Sigmoid colon (tissue), 7 donors: Measurements from ENCODE around the gene SH2D5. TPM values are rescaled to one million over a fixed set of nuclear protein-coding genes. Genes with fewer than 3 reads are reported as not detected.
A peak's percentile ranks its signal among the peaks of the same experiment; 100 is the strongest.

Experiments used
- DNase-seq: peaks from one replicate; pipeline ENCODE4 v3.0.0-alpha.2; 2019
- H3K27ac ChIP-seq, 4 donors: fragments of 200-600 bp; sonication (generic); one replicate each; pipeline ENCODE4 v1.5.1; 2016 to 2019; ENCODE audit warnings: mild to moderate bottlenecking in 1 of 4
- H3K27me3 ChIP-seq, 3 donors: fragments of 200-600 bp; sonication (generic); one replicate each; pipeline ENCODE4 v1.5.1; 2019; ENCODE audit warnings: mild to moderate bottlenecking in 1 of 3
- H3K36me3 ChIP-seq, 4 donors: fragments of 200-600 bp; sonication (generic); one replicate each; pipeline ENCODE4 v1.5.1; 2016 to 2019
- H3K4me1 ChIP-seq, 4 donors: fragments of 200-600 bp; sonication (generic); one replicate each; pipeline ENCODE4 v1.5.1; 2017 to 2019
- H3K4me3 ChIP-seq, 4 donors: fragments of 200-600 bp; sonication (generic); one replicate each; pipeline ENCODE4 v1.5.1; 2017 to 2019; ENCODE audit warnings: mild to moderate bottlenecking in 2 of 4, moderate library complexity in 1 of 4
- H3K9me3 ChIP-seq, 4 donors: fragments of 200-600 bp in 3 of 4; sonication (generic) in 3 of 4; one replicate each; pipeline versions ENCODE4 v1.5.1 to v1.6.1; 2013 to 2019
- EP300 ChIP-seq, 4 donors: sonication (generic); formaldehyde crosslinking; IDR thresholded peaks; one replicate each; pipeline ENCODE4 v1.6.1; 2017; ENCODE audit warnings: antibody characterized with exemption in 4 of 4
- POLR2A ChIP-seq, 2 donors: fragments of 450-650 bp; IDR thresholded peaks; one replicate each; pipeline ENCODE4 v1.6.1; 2016; ENCODE audit warnings: antibody characterized with exemption in 2 of 2, mild to moderate bottlenecking in 2 of 2, moderate library complexity in 2 of 2
- POLR2AphosphoS5 ChIP-seq, 4 donors: sonication (generic); formaldehyde crosslinking; IDR thresholded peaks; one replicate each; pipeline ENCODE4 v1.6.1; 2017; ENCODE audit warnings: antibody characterized with exemption in 4 of 4
- WGBS, 2 donors: extraction: QIAGEN DNeasy Blood & Tissue Kit; methylation state at CpG; one replicate each; pipeline ENCODE4 v1.1.7; 2013; 5-methylcytosine and 5-hydroxymethylcytosine counted together
- intact Hi-C: fragments of 100-400 bp; cut with DNase I; formaldehyde crosslinking; loops from one replicate; pipeline ENCODE4 v1.15.1; 2023
- polyA plus RNA-seq, 3 donors: library from polyadenylated mRNA; stranded (reverse); fragments of 200-250 nt; gene quantifications; one replicate each; pipeline ENCODE4 v1.2.3, GENCODE V29; 2013
- total RNA-seq, 4 donors: library from RNA; depleted of rRNA; stranded (reverse); fragments of >200 nt; gene quantifications; one replicate each; pipeline ENCODE4 v1.1.0, GENCODE V29; 2016
- TF ChIP-seq, protein P1 (sequence below), 4 experiments: fragments of 450-650 bp in 3 of 4; fragments of 200-600 bp in 1 of 4; IDR thresholded peaks; one replicate each; pipeline ENCODE4 v1.5.1; 2016 to 2019; ENCODE audit warnings: antibody characterized with exemption in 4 of 4, mild to moderate bottlenecking in 3 of 4, moderate library complexity in 2 of 4
- donor health status: healthy with polysubstance abuse.
- donor health status: Bipolar disorder and iron deficiency.
- donor health status: healthy.

Gene SH2D5
- total and polyA plus RNA-seq, 7 donors: under 0.01 to 0.55 (median 0.14) TPM; not detected in 2

DNA sequence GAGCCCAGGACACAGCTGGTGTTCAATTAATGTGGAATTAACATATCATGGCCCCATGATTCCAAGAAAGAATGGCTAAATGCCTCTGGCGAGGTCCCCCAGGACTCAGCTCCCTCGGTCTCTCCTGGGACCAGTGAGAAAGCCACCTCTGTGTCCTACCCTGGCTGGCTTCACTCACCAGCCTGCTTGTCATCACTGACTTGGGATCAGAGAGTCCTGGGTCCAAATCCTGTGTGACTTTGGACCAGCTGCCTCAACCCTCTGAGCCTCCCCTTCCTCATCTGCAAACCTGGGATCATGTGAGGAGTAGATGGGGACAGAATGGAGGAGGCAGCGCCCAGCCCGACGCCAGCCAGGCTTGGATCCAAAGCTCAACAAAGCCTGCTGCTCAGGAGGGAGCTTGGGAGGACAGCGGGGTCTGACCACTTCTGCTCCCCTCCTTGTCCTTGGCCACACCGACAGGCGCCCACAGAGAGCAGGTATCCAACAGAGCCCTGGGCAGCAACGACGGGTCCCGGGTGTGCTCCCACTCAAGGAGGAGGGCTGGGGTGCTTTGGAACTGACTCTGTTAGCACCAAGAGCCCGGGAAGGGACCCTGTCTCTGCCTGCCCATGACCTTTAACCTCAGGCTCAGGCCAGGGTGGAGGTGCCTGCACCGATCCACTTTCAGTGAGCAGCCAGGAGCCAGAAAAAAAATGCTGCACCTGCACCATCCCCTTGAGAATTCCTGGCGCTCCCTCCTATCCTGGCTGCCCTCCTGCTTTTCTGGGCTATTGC, 3.2 kb downstream of the SH2D5 start:
- Histone ChIP-seq H3K9me3 (no peaks in the 10 kb centered on the region), H3K4me1 (peaks cover 0 to 25% (median 23%) of the 10 kb centered on the region in 4 donors), H3K27me3 (peaks cover 8 to 27% (median 10%) of the 10 kb centered on the region in 3 donors), H3K4me3 (no peak overlapping the region), H3K27ac (no peak overlapping the region), H3K36me3 (no peaks in the 10 kb centered on the region)
- intact Hi-C loops: no loop called here
- TF ChIP-seq POLR2A (IDR thresholded peaks at IDR 0.05): no peak
- TF ChIP-seq, protein P1, sequence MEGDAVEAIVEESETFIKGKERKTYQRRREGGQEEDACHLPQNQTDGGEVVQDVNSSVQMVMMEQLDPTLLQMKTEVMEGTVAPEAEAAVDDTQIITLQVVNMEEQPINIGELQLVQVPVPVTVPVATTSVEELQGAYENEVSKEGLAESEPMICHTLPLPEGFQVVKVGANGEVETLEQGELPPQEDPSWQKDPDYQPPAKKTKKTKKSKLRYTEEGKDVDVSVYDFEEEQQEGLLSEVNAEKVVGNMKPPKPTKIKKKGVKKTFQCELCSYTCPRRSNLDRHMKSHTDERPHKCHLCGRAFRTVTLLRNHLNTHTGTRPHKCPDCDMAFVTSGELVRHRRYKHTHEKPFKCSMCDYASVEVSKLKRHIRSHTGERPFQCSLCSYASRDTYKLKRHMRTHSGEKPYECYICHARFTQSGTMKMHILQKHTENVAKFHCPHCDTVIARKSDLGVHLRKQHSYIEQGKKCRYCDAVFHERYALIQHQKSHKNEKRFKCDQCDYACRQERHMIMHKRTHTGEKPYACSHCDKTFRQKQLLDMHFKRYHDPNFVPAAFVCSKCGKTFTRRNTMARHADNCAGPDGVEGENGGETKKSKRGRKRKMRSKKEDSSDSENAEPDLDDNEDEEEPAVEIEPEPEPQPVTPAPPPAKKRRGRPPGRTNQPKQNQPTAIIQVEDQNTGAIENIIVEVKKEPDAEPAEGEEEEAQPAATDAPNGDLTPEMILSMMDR (IDR thresholded peaks at IDR 0.05): no peak
- TF ChIP-seq EP300 (IDR thresholded peaks at IDR 0.05): no peak
- no peak for TF ChIP-seq POLR2AphosphoS5 (IDR thresholded peaks at IDR 0.05)
- WGBS, 2 donors: 43 to 66% methylated on average over 14 of the region's 14 CpGs
- DNase-seq: no peak

DNA sequence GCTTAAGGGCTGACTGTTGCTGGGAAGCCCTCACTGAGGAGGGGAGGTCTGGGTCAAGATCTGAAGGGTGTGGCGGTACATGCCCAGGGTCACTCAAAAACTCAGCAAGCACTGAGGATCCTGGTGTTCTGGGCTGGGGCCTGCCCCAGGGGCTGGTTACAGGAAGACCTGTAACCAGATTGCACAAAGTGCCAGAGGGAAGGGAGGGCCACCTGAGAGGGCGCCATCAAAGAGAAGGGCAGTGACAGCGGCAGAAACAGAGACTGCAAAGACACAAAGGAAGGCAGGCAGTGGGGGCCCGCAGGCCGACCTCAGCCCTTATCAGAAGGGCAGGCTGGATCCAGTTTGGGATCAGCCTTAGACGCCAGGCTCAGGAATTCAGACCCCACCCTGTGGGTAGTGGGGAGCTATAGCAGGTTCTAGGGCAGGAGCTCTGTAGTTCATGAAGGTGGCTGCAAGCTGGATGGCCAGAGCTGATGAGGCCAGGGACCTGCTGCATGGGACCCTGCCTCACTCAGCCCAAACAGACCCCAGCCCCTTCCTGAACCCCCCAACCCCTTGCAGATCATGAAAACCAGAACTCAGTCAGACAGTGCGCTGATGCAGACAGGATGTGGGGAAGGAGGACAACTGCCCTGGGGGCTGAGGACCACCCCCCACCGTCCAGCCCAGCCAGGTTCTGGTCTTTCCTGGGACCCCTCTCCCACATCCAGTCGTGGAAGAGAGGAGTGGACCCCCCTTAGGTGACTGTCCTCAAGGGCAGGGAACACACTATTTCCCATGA, 3.9 kb downstream of the SH2D5 start:
- intact Hi-C loops: no loop called here
- 49 to 69% methylated on average over 9 of the region's 9 CpGs for WGBS, 2 donors
- H3K27me3 ChIP-seq: peaks cover 8 to 27% (median 10%) of the 10 kb centered on the region in 3 donors

DNA sequence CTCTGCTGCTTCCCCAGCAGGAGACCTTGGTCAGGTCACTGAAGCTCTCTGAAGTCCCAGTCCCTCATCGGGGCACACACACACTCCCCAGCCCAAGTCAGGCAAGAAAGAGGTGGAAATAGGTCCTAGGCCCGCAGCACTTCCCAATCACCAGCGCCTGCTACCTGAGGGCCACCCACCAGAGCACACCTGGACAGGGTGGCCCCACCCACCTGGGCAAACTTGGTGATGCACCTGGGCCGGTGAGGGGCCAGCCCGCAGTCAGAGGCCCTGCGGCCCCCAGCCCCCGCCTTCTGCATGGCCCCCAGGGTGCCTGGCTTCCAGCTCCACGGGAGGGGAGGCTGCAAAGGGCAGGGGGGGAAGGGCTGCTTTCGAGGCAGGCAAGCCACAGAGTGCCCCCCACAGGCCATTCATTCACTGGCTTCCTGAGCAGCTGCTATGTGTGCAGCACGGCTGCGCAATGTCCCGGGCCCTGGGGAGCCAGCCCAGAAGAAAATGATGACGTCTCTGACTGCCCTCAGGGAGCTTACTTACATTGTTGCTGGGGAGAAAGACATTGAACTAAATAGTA, 4.7 kb downstream of the SH2D5 start:
- H3K27ac ChIP-seq: no peak overlapping the region
- WGBS, 2 donors: 31 to 51% methylated on average over 13 of the region's 13 CpGs
- H3K9me3 ChIP-seq: no peaks in the 10 kb centered on the region
- no peak for DNase-seq
- H3K27me3 ChIP-seq: peaks cover 8 to 27% (median 10%) of the 10 kb centered on the region in 3 donors
- no peak overlapping the region for H3K4me3 ChIP-seq
- H3K4me1 ChIP-seq: peaks cover 0 to 17% (median 15%) of the 10 kb centered on the region in 4 donors
- intact Hi-C loops: no loop called here
- no peaks in the 10 kb centered on the region for H3K36me3 ChIP-seq
- TF ChIP-seq POLR2A (IDR thresholded peaks at IDR 0.05) (no peak), POLR2AphosphoS5 (IDR thresholded peaks at IDR 0.05) (no peak), EP300 (IDR thresholded peaks at IDR 0.05) (no peak)
- TF ChIP-seq, protein P1 (IDR thresholded peaks at IDR 0.05): no peak

More for the DNA sequence above, 3.9 kb downstream of the SH2D5 start:
- H3K27ac ChIP-seq: no peak overlapping the region
- TF ChIP-seq EP300 (IDR thresholded peaks at IDR 0.05): no peak
- TF ChIP-seq POLR2AphosphoS5 (IDR thresholded peaks at IDR 0.05): no peak
- TF ChIP-seq POLR2A (IDR thresholded peaks at IDR 0.05): no peak
- TF ChIP-seq, protein P1 (IDR thresholded peaks at IDR 0.05): no peak
- no peaks in the 10 kb centered on the region for H3K9me3 ChIP-seq
- DNase-seq: no peak
- no peak overlapping the region for H3K4me3 ChIP-seq
- H3K36me3 ChIP-seq: no peaks in the 10 kb centered on the region
- H3K4me1 ChIP-seq: peaks cover 0 to 24% (median 22%) of the 10 kb centered on the region in 4 donors

DNA sequence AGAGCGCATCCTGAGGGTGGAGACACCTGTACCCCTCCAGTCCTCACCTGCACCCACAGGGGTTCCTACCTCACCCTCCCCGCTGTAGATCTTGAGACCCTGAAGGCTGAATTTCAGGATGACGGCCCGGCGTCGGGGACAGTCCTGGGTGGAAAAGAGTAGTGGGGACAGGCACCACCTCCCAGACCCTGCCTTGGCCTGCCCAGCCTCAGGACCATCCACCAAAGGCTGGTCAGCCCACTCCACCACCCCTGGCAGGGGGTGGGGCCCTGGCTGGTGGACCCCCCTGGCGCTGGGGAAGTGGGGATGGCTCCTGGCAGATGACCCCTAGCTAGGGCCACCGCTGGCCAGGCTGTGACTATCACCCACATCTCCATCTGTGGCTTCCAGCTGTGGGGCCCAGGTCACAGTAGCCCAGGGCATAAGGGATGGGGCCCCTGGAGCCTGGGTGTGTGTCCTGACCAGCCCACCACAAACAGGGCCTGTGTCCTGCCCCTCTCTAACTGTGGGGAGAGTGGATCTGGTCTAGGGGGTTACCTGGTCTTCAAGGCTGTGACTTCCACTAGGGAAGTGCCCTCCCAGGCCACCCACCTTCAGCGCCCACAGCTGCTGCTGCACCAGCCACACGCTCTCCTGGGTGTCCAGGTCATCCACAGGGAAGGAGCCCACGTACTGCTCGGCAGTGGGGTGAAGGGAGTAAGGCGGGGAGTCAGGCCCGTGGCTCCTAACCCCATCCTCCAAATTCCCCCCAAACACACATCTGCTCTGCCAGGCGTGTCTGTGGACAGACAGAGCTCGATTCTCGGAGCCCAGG, 5.4 kb downstream of the SH2D5 start:
- DNase-seq: peak; percentile 50
- Histone ChIP-seq H3K4me1 (peaks cover 0 to 10% (median 8%) of the 10 kb centered on the region in 4 donors), H3K27me3 (peaks cover 8 to 24% (median 10%) of the 10 kb centered on the region in 3 donors), H3K4me3 (no peak overlapping the region), H3K36me3 (no peaks in the 10 kb centered on the region), H3K9me3 (no peaks in the 10 kb centered on the region), H3K27ac (no peak overlapping the region)
- TF ChIP-seq POLR2AphosphoS5 (IDR thresholded peaks at IDR 0.05): no peak
- TF ChIP-seq EP300 (IDR thresholded peaks at IDR 0.05): no peak
- no peak for TF ChIP-seq POLR2A (IDR thresholded peaks at IDR 0.05)
- TF ChIP-seq, protein P1 (IDR thresholded peaks at IDR 0.05): no peak
- intact Hi-C loops: no loop called here
- WGBS, 2 donors: 87 to 92% methylated on average over 17 of the region's 17 CpGs
